ENCODE measurements around the gene TSPO. TPM values are rescaled to one million over a fixed set of nuclear protein-coding genes. Genes with fewer than 3 reads are reported as not detected.

The TSPO gene
- total and polyA plus RNA-seq, 2 of the 13 experiments (the other 11 are each of a cell fraction or from before 2014, with no cell fraction given) = 0.46 to 1.4 TPM

- TF ChIP-seq, protein P1, sequence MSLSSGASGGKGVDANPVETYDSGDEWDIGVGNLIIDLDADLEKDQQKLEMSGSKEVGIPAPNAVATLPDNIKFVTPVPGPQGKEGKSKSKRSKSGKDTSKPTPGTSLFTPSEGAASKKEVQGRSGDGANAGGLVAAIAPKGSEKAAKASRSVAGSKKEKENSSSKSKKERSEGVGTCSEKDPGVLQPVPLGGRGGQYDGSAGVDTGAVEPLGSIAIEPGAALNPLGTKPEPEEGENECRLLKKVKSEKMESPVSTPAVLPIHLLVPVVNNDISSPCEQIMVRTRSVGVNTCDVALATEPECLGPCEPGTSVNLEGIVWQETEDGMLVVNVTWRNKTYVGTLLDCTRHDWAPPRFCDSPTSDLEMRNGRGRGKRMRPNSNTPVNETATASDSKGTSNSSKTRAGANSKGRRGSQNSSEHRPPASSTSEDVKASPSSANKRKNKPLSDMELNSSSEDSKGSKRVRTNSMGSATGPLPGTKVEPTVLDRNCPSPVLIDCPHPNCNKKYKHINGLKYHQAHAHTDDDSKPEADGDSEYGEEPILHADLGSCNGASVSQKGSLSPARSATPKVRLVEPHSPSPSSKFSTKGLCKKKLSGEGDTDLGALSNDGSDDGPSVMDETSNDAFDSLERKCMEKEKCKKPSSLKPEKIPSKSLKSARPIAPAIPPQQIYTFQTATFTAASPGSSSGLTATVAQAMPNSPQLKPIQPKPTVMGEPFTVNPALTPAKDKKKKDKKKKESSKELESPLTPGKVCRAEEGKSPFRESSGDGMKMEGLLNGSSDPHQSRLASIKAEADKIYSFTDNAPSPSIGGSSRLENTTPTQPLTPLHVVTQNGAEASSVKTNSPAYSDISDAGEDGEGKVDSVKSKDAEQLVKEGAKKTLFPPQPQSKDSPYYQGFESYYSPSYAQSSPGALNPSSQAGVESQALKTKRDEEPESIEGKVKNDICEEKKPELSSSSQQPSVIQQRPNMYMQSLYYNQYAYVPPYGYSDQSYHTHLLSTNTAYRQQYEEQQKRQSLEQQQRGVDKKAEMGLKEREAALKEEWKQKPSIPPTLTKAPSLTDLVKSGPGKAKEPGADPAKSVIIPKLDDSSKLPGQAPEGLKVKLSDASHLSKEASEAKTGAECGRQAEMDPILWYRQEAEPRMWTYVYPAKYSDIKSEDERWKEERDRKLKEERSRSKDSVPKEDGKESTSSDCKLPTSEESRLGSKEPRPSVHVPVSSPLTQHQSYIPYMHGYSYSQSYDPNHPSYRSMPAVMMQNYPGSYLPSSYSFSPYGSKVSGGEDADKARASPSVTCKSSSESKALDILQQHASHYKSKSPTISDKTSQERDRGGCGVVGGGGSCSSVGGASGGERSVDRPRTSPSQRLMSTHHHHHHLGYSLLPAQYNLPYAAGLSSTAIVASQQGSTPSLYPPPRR (CRISPR knock-in tag; IDR thresholded peaks at IDR 0.05; ENCODE audit: borderline replicate concordance) = peak; percentile 54; the same call in 1 of the 2 replicates
- TF ChIP-seq ATAD3A (CRISPR knock-in tag; IDR thresholded peaks at IDR 0.05) (no peak), ZNF598 (CRISPR knock-in tag; IDR thresholded peaks at IDR 0.05; ENCODE audit: borderline replicate concordance) (0 out of 2 replicates have a peak, but pooled peaks have one; percentile 28), ZSCAN5A (CRISPR knock-in tag; IDR thresholded peaks at IDR 0.05; ENCODE audit: borderline replicate concordance) (no peak), ZNF850 (CRISPR knock-in tag; conservative IDR thresholded peaks at IDR 0.05) (no peak), ZNF577 (CRISPR knock-in tag; IDR thresholded peaks at IDR 0.05; ENCODE audit: borderline replicate concordance, low read depth) (no peak), CBX1 (IDR thresholded peaks at IDR 0.05; ENCODE audit: low read depth) (peak; percentile 80), TFDP2 (CRISPR knock-in tag; IDR thresholded peaks at IDR 0.05) (peak; percentile 71; the same call in 1 of the 2 replicates), RBAK (CRISPR knock-in tag; IDR thresholded peaks at IDR 0.05) (no peak), KAT7 (CRISPR knock-in tag; IDR thresholded peaks at IDR 0.05; ENCODE audit: borderline replicate concordance) (peak; percentile 87; the same call in 1 of the 2 replicates), SRSF1 (optimal IDR thresholded peaks at IDR 0.05; ENCODE audit: low read depth, low read length) (no peak), MEF2D (CRISPR knock-in tag; IDR thresholded peaks at IDR 0.05) (peak; percentile 71; the same call in 1 of the 2 replicates), ZFP62 (CRISPR knock-in tag; IDR thresholded peaks at IDR 0.05) (no peak), REXO4 (CRISPR knock-in tag; IDR thresholded peaks at IDR 0.05; ENCODE audit: borderline replicate concordance) (0 out of 2 replicates have a peak, but pooled peaks have one; percentile 19), TGIF2 (CRISPR knock-in tag; IDR thresholded peaks at IDR 0.05) (no peak), SP1 (IDR thresholded peaks at IDR 0.05) (no peak), SP1 (CRISPR knock-in tag; IDR thresholded peaks at IDR 0.05) (peak; percentile 73), MTF1 (CRISPR knock-in tag; IDR thresholded peaks at IDR 0.05) (peak; percentile 42; the same call in 1 of the 2 replicates), ZNF572 (CRISPR knock-in tag; IDR thresholded peaks at IDR 0.05) (peak; percentile 47; the same call in 1 of the 2 replicates), ZNF713 (CRISPR knock-in tag; IDR thresholded peaks at IDR 0.05) (peak; percentile 83; the same call in 1 of the 2 replicates), ZNF839 (CRISPR knock-in tag; IDR thresholded peaks at IDR 0.05; ENCODE audit: borderline replicate concordance) (no peak)
These were observed 8.3 kb upstream of the TSPO start, which contains the start of gene MCAT (continued) for GRCh38 chr22:43142880-43143562.

Data from HepG2 (cell line).